ENCODE measurements around the gene SCTR.

SCTR gene

GRCh38 chr2:119531292-119531691 is 7.0 kb upstream of the SCTR start:
- DNase-seq (ENCODE audit: insufficient read length, low spot score) (no peak), FAIRE-seq (no peak)
- TF ChIP-seq TAF1 (IDR thresholded peaks at IDR 0.05; ENCODE audit: low read depth, low read length), result no peak
- no peak for TF ChIP-seq POLR2AphosphoS5 (IDR thresholded peaks at IDR 0.05; ENCODE audit: low read depth, low read length)
- TF ChIP-seq SPI1 (IDR thresholded peaks at IDR 0.05; ENCODE audit: low read depth, low read length), result no peak
- TF ChIP-seq PAX5 (IDR thresholded peaks at IDR 0.05; ENCODE audit: insufficient read depth, low read length, severe bottlenecking), result no peak
- no peak for TF ChIP-seq POLR2A (IDR thresholded peaks at IDR 0.05; ENCODE audit: low read depth, low read length)
- no peak for TF ChIP-seq POU2F2 (IDR thresholded peaks at IDR 0.05; ENCODE audit: low read depth, low read length)

GRCh38 chr2:119527999-119528398 is 3.7 kb upstream of the SCTR start:
- no peak for FAIRE-seq
- DNase-seq (ENCODE audit: insufficient read length, low spot score), result no peak
- TF ChIP-seq POLR2A (IDR thresholded peaks at IDR 0.05; ENCODE audit: low read depth, low read length) (no peak), POU2F2 (IDR thresholded peaks at IDR 0.05; ENCODE audit: low read depth, low read length) (no peak), SPI1 (IDR thresholded peaks at IDR 0.05; ENCODE audit: low read depth, low read length) (no peak), TAF1 (IDR thresholded peaks at IDR 0.05; ENCODE audit: low read depth, low read length) (no peak), PAX5 (IDR thresholded peaks at IDR 0.05; ENCODE audit: insufficient read depth, low read length, severe bottlenecking) (no peak), POLR2AphosphoS5 (IDR thresholded peaks at IDR 0.05; ENCODE audit: low read depth, low read length) (no peak)

GRCh38 chr2:119525614-119526013 is 1.3 kb upstream of the SCTR start:
- FAIRE-seq, result no peak
- no peak for DNase-seq (ENCODE audit: insufficient read length, low spot score)
- TF ChIP-seq PAX5 (IDR thresholded peaks at IDR 0.05; ENCODE audit: insufficient read depth, low read length, severe bottlenecking), result no peak
- TF ChIP-seq TAF1 (IDR thresholded peaks at IDR 0.05; ENCODE audit: low read depth, low read length), result no peak
- TF ChIP-seq POLR2A (IDR thresholded peaks at IDR 0.05; ENCODE audit: low read depth, low read length), result no peak
- TF ChIP-seq POLR2AphosphoS5 (IDR thresholded peaks at IDR 0.05; ENCODE audit: low read depth, low read length), result no peak
- no peak for TF ChIP-seq POU2F2 (IDR thresholded peaks at IDR 0.05; ENCODE audit: low read depth, low read length)
- TF ChIP-seq SPI1 (IDR thresholded peaks at IDR 0.05; ENCODE audit: low read depth, low read length), result no peak

- FAIRE-seq (no peak), DNase-seq (ENCODE audit: insufficient read length, low spot score) (no peak)
- TF ChIP-seq TAF1 (IDR thresholded peaks at IDR 0.05; ENCODE audit: low read depth, low read length) (no peak), POLR2AphosphoS5 (IDR thresholded peaks at IDR 0.05; ENCODE audit: low read depth, low read length) (no peak), POLR2A (IDR thresholded peaks at IDR 0.05; ENCODE audit: low read depth, low read length) (no peak), SPI1 (IDR thresholded peaks at IDR 0.05; ENCODE audit: low read depth, low read length) (no peak), POU2F2 (IDR thresholded peaks at IDR 0.05; ENCODE audit: low read depth, low read length) (no peak), PAX5 (IDR thresholded peaks at IDR 0.05; ENCODE audit: insufficient read depth, low read length, severe bottlenecking) (no peak)
These were observed 816 bp downstream of the SCTR start for GRCh38 chr2:119523383-119523951.

GRCh38 chr2:119522671-119523070 is 1.6 kb downstream of the SCTR start:
- TF ChIP-seq POU2F2 (IDR thresholded peaks at IDR 0.05; ENCODE audit: low read depth, low read length) (no peak), POLR2AphosphoS5 (IDR thresholded peaks at IDR 0.05; ENCODE audit: low read depth, low read length) (no peak), TAF1 (IDR thresholded peaks at IDR 0.05; ENCODE audit: low read depth, low read length) (no peak), SPI1 (IDR thresholded peaks at IDR 0.05; ENCODE audit: low read depth, low read length) (no peak), POLR2A (IDR thresholded peaks at IDR 0.05; ENCODE audit: low read depth, low read length) (no peak), PAX5 (IDR thresholded peaks at IDR 0.05; ENCODE audit: insufficient read depth, low read length, severe bottlenecking) (no peak)
- DNase-seq (ENCODE audit: insufficient read length, low spot score) (no peak), FAIRE-seq (no peak)

GRCh38 chr2:119521433-119522050 is 2.7 kb downstream of the SCTR start:
- no peak for FAIRE-seq
- no peak for DNase-seq (ENCODE audit: insufficient read length, low spot score)
- TF ChIP-seq POU2F2 (IDR thresholded peaks at IDR 0.05; ENCODE audit: low read depth, low read length) (no peak), POLR2A (IDR thresholded peaks at IDR 0.05; ENCODE audit: low read depth, low read length) (no peak), PAX5 (IDR thresholded peaks at IDR 0.05; ENCODE audit: insufficient read depth, low read length, severe bottlenecking) (no peak), SPI1 (IDR thresholded peaks at IDR 0.05; ENCODE audit: low read depth, low read length) (no peak), TAF1 (IDR thresholded peaks at IDR 0.05; ENCODE audit: low read depth, low read length) (no peak), POLR2AphosphoS5 (IDR thresholded peaks at IDR 0.05; ENCODE audit: low read depth, low read length) (no peak)

- TF ChIP-seq POLR2A (IDR thresholded peaks at IDR 0.05; ENCODE audit: low read depth, low read length), result no peak
- no peak for TF ChIP-seq POU2F2 (IDR thresholded peaks at IDR 0.05; ENCODE audit: low read depth, low read length)
- no peak for TF ChIP-seq POLR2AphosphoS5 (IDR thresholded peaks at IDR 0.05; ENCODE audit: low read depth, low read length)
- no peak for TF ChIP-seq PAX5 (IDR thresholded peaks at IDR 0.05; ENCODE audit: insufficient read depth, low read length, severe bottlenecking)
- TF ChIP-seq TAF1 (IDR thresholded peaks at IDR 0.05; ENCODE audit: low read depth, low read length), result no peak
- no peak for TF ChIP-seq SPI1 (IDR thresholded peaks at IDR 0.05; ENCODE audit: low read depth, low read length)
- no peak for FAIRE-seq
- DNase-seq (ENCODE audit: insufficient read length, low spot score), result no peak
These were observed 3.4 kb downstream of the SCTR start for GRCh38 chr2:119520696-119521432.

GRCh38 chr2:119519057-119519408 is 5.2 kb downstream of the SCTR start:
- no peak for FAIRE-seq

More at GRCh38 chr2:119519057-119519408, 5.2 kb downstream of the SCTR start:
- no peak for TF ChIP-seq SPI1 (IDR thresholded peaks at IDR 0.05; ENCODE audit: low read depth, low read length)
- TF ChIP-seq TAF1 (IDR thresholded peaks at IDR 0.05; ENCODE audit: low read depth, low read length), result no peak
- no peak for TF ChIP-seq PAX5 (IDR thresholded peaks at IDR 0.05; ENCODE audit: insufficient read depth, low read length, severe bottlenecking)
- no peak for TF ChIP-seq POLR2AphosphoS5 (IDR thresholded peaks at IDR 0.05; ENCODE audit: low read depth, low read length)
- TF ChIP-seq POLR2A (IDR thresholded peaks at IDR 0.05; ENCODE audit: low read depth, low read length), result no peak
- no peak for TF ChIP-seq POU2F2 (IDR thresholded peaks at IDR 0.05; ENCODE audit: low read depth, low read length)
- no peak for DNase-seq (ENCODE audit: insufficient read length, low spot score)
